Renal pelvis (tissue), 12 donors: ENCODE data around the gene TCERG1L. TPM values are rescaled to one million over a fixed set of nuclear protein-coding genes. Genes with fewer than 3 reads are reported as not detected.
"Not testable (repeated sequence)": the region's sequence is repeated elsewhere in the genome, so short reads cannot be mapped to it uniquely, and the experiment has no call there.

Experiments used
- DNase-seq: peaks from one replicate; pipeline ENCODE4 v3.0.0-alpha.2; 2013
- long read RNA-seq, 16 experiments: transcript quantifications; one replicate each; lab custom pipeline, GENCODE V29; 2026
- polyA plus RNA-seq, 3 donors: library from polyadenylated mRNA; unstranded; fragments of 120-200 nt; gene quantifications; one replicate each; pipeline ENCODE4 v1.2.1, GENCODE V29; 2013; ENCODE audit not compliant: insufficient read length in 3 of 3

The TCERG1L gene, protein sequence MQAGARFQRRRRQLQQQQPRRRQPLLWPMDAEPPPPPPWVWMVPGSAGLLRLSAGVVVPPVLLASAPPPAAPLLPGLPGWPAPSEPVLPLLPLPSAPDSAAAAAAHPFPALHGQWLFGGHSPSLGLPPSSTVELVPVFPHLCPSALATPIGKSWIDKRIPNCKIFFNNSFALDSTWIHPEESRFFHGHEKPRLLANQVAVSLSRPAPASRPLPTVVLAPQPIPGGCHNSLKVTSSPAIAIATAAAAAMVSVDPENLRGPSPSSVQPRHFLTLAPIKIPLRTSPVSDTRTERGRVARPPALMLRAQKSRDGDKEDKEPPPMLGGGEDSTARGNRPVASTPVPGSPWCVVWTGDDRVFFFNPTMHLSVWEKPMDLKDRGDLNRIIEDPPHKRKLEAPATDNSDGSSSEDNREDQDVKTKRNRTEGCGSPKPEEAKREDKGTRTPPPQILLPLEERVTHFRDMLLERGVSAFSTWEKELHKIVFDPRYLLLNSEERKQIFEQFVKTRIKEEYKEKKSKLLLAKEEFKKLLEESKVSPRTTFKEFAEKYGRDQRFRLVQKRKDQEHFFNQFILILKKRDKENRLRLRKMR
- 1 to 10 TPM; 1.3 to 2.6 (median 2.0) TPM for polyA plus RNA-seq
- long read RNA-seq, donor 1: 0 reads
- long read RNA-seq, donor 2: 0 reads
- long read RNA-seq, donor 3: 0 reads
- long read RNA-seq, donor 4: 0 reads
- long read RNA-seq, donor 5: 0 reads
- long read RNA-seq, donor 6: 0 reads
- long read RNA-seq, donor 7: 0 reads
- long read RNA-seq, donor 8: 0 reads
- long read RNA-seq, donor 9: 0 reads
- long read RNA-seq, donor 10: 0 reads
- long read RNA-seq, donor 11: 0 reads
- long read RNA-seq, donor 12, partial matches to known transcripts: 0 of 1 reads
- long read RNA-seq, donor 12, other reads (novel, unspliced or antisense): 0 of 1 reads
- long read RNA-seq, donor 13: 0 reads
- long read RNA-seq, donor 14: 0 reads
- long read RNA-seq, donor 15: 0 reads
- long read RNA-seq, donor 16: 0 reads

- peak; percentile 34 for DNase-seq
These were observed at the start of gene TCERG1L for GRCh38 chr10:131311661-131312477. TCERG1L (minus strand) TSS chr10:131311721; CDS start chr10:131311635, 86 bp downstream.

DNA sequence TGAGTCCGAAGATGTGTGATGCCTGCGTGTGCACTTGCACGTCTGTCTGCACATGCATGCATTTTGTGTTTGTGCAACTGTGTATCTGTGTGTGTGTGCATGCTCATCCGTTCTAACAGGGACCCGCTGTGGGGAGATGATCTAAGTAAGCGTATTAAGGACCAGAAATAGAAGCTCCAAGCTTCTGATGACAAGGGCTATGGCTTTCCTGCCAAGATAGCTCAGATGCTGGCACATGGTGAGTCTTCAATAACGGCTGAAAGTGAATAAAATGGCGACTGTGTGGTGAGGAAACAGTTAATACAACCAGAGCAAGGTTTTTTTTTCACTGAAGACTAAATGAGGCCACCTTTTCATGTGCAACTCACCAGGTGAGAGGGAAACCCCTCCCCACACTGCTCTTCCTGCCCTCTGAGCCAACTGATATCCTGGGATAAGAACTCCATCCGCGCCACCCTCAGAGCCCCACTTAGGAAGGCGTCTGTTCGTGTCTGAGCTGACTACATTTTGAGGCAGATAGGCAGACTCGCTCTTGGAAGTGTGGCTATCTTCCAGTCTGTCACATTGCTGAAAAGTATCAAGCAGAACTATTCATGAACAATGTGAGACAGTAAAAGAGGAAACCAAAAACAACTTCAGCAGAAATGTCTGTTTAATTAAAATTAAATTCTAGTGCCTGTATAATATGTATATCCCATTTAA, 47.4 kb upstream of the TCERG1L start:
- DNase-seq: no peak

DNA sequence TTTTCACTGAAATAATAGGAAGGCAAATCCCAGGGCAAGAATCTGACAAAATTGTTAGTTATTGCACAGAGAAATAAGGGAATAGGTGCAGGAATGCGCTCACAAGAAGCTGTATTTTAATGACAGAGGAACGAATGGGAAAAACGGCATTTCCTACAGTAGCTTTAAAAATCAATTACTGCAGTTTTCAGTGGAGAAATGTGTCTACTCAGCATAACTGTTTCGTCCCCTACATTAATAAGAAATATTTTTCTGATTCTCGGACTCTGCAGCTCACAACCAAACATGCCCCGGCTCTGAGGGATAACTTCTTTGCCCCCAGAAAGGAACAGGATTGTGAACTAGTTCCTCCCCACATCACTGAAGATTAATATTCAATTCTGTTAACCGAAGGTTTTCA, 44.9 kb upstream of the TCERG1L start:
- no peak for DNase-seq

DNA sequence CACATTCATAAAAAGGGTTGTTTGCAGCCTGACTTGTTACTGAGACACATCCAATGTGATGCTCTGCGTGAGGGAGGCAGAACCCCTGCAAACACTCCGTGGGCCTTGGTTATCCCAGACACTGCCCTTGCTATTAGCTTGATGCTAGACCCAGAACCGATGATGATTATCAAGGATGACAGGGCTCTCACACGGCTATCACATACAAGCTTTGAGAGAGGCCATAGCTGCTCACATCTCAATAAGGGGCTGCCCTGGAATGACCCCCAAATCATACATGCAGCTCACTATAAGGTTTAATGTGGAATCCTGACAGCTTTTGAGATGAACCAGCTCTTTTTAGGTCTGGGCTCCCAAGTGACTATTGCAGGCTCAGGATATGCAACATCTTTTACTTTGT, 44.4 kb upstream of the TCERG1L start:
- DNase-seq: no peak

- no peak for DNase-seq
These were observed 43.5 kb upstream of the TCERG1L start for GRCh38 chr10:131355056-131355455.

DNA sequence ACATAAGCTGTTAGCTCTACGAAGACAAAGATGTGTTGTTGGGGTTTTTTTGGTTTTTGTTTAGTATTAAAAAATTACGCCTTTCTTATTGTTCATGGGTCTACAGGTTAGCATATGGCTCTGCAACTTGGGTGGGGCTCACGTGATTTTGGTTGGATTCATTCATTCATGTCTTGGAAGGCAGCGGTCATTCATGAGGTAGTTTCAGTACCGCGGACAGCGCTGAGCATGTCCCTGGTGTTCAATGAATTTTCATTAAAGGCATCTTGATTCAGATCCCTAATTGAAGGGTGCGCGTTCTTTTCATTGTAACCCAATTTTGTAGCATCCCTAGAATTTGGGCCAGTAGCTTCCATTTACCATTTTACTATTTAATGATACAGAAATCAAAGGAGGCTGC, 42.9 kb upstream of the TCERG1L start:
- DNase-seq: peak; percentile 71

DNA sequence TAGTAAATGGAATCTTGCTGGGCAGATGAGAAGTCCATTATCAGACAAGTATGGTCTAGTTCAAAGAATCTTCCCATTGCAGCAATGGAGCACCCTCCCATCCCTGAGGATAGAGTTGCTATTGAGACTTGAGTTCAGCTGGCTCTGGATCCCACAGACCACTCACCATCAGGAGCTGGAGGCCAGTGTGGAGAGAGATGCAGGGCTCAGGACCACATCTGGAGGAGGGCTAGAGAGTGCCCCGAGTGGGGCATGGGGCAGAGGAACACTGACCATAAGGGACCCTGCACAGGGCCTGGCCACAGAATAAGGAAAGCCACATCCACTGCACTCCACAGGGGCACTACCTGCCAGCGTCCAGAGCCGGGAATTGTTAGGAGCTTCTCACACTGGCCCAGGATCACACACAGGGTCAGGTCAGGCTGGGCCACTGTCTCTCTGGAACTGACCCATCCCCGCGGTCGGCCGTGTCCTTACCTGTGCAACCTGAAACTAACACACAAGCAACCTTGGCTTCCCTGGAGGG, 41.3 kb upstream of the TCERG1L start:
- DNase-seq: no peak

DNA sequence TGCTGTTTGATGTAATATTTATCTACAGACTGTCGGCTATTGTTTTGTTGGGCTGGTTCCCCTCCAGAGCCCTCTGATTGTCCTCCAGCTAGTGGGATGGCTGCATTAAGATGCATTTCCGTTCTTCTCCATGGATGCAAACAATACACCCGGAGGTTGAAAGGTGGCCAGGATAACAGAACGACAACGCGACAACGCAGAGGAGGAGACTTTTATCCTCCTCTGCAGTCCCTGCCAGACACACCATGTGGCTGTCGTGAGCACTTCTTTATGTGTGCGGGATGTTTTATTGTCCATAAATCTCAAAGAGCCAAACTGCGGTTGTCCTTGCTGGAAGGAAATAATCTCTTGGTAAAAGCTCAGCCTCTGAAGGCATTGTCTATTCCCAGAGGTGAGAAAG, 39.1 kb upstream of the TCERG1L start:
- DNase-seq: no peak

- DNase-seq: no peak
These were observed 38.7 kb upstream of the TCERG1L start for GRCh38 chr10:131350245-131350644.

GRCh38 chr10:131346456-131346855, 34.9 kb upstream of the TCERG1L start:
- DNase-seq: no peak

DNA sequence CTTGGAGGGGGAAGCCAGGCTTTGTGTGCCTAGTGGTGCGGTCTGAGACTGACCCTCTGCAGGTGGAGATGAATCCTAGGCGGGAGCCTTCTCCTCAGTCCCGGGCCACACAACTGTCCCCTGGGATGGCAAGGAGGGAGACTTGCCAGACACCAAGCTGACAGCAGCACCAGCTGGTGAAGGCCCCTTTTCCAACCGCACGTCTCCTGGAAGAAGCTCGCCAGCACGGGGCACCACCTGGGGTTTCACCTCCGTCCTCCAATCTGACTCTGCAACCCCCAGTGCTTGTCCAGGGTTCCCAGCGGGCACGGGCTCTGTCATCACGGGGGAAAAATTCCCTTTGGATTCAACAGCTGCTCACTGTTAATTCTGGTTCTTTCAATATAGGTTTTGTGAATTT, 34.2 kb upstream of the TCERG1L start:
- DNase-seq: no peak

- DNase-seq: no peak
These were observed 33.2 kb upstream of the TCERG1L start for GRCh38 chr10:131344747-131345146.

DNA sequence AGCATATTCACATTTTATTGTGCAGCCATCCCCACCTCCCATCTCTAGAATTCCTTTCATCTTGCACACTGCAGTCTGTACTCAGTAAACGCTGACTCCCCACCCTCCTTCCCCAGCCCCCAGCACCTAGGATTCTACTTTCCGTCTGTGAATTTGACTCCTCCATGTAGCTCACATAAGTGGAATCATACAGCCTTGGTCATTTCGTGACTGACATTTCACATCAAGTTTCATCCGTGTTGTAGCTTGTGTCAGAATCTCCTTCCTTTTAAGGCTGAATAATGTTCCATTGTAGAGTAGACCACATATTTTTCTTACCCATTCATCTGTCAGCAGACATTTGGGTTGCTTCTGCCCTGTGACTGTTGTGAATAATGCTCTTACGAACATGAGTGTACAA, 26.2 kb upstream of the TCERG1L start:
- no peak for DNase-seq

- DNase-seq: no peak
These were observed 21.3 kb upstream of the TCERG1L start for GRCh38 chr10:131332821-131333220.

DNA sequence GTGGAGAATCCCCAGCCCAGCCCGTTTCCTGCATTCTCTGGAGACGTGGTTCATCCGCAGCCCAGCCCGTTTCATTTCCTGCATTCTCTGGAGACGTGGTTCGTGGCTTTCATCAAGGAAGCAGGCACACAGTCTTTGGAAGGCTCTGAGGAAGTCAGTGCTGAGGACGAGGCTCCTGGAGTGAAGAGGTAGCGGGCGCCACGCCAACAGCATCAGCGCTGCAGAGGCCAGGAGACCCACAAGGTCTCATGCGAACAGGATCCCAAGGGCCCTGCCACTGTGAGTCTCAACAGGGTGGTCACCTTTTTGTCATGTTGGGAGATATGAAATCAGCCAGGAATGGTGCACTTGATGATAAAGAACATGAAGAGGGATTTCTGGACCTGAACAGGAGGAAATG, 12.4 kb upstream of the TCERG1L start:
- DNase-seq: no peak

GRCh38 chr10:131323025-131323424, 11.5 kb upstream of the TCERG1L start:
- DNase-seq: no peak

DNA sequence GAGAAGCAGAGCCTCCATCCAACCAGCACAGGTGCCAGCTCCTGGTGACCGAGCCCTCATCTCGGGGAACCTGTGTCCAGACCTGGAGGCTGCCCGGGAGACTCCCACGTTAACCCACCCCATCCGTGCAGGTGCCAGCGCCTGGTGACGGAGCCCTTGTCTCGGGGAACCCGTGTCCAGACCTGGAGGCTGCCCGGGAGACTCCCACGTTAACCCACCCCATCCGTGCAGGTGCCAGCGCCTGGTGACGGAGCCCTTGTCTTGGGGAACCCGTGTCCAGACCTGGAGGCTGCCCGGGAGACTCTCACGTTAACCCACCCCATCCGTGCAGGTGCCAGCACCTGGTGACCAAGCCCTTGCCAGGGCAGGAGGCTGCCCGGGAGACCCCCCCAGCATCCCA, 11.1 kb upstream of the TCERG1L start:
- not testable (repeated sequence) for DNase-seq

GRCh38 chr10:131320860-131321604, 9.5 kb upstream of the TCERG1L start:
- no peak for DNase-seq

GRCh38 chr10:131318814-131319213, 7.3 kb upstream of the TCERG1L start:
- no peak for DNase-seq

DNA sequence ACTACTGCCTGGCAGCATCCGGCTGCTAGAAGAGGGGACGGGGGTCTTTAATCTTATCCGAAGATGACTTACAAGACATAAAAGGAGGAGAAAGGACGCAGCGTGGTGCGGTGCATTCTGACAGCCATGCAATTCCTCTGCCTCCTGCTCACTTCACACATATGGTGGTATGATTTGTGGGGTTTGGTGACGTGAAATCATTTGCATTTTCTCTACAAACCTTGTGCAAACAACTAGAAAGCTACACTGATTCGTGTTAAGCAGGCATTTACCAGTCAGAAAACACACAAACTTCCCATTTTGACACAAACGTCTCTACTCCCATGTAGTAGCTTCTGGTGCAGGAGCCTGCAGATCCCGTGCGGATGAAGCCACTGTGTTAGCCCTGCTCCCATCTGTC, 6.8 kb upstream of the TCERG1L start:
- DNase-seq: no peak
